Activated CD8-positive, alpha-beta memory T cell treated with anti-CD3 and anti-CD28 coated beads, Interleukin-2, amount 50 U/mL, for 24 hours (primary cell): ENCODE data around the gene FAIM2.

Experiments
- DNase-seq: peaks from one replicate; pipeline ENCODE4 v3.0.0-alpha.2; 2020; ENCODE audit errors: extremely low read depth

Gene FAIM2

GRCh38 chr12:49939707-49940106 lies 36.0 kb upstream of the FAIM2 start:
- no peak for DNase-seq

DNA sequence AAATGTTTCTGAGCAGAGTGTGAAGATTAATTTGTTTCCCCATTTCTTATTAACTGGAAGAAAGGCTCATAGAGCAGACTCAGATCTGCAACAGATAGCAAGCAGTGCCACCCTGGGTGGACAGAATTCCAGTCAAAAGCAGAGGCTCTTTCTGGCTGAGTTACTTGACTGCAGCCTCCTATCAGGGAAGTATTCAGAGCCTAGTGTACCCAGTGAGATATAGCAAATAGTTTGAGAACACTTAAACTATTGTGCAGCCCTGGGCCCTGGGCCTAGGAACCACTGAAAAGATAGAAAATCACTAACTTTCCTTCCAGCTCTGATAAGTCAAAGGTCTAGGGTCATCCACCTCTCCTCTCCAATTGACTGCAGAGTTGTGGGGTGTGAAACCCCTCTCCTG lies 35.6 kb upstream of the FAIM2 start:
- DNase-seq: no peak

DNA sequence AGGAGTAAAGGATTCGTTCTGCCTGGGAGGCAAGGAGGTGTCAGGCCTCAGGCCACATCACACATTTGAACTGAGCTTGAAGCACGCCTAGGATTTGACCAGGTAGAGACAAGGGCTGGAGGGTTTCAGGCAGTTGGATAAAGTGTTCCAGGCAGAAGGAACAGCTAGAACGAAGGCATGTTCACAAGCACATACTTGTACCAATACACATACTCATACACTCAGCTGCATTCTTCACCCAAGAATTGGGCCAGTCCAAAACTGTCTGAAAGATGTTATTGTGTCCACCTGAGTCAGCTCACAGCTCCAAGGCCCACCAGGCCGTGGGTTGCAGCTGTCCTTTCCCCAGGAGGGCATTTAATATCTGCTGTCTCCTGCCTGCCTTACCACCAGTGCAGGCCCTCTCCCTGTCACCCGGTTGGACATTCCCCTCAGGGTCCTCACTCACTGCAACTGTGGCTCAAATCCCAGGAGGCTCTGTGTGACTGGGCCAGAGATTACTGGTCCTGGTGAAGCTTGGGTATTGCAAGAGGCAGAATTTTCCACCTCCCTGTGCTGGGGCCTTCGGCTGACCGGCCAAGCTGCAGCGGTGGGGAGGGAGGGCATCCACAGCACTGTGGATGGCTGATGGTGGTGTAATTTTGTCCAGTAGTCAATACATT lies 34.1 kb upstream of the FAIM2 start:
- no peak for DNase-seq

- DNase-seq: no peak
Measured at GRCh38 chr12:49936925-49937324, 33.2 kb upstream of the FAIM2 start.

DNA sequence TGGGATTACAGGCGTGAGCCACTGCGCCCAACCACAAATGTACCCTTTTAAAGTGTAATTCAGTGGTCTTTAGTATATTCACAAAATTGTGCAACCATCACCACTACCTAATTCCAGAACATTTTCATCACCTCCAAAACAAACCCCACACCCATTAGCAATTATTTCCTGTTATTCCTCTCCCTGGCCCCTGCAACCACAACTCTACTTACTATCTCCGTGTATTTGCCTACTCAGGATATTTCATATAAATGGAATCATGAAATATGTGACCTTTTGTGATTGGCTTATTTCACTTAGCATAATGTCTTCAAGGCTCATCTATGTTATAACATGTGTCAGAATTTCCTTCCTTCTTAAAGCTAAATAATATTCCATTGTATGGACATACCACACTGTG lies 30.8 kb upstream of the FAIM2 start:
- no peak for DNase-seq

DNA sequence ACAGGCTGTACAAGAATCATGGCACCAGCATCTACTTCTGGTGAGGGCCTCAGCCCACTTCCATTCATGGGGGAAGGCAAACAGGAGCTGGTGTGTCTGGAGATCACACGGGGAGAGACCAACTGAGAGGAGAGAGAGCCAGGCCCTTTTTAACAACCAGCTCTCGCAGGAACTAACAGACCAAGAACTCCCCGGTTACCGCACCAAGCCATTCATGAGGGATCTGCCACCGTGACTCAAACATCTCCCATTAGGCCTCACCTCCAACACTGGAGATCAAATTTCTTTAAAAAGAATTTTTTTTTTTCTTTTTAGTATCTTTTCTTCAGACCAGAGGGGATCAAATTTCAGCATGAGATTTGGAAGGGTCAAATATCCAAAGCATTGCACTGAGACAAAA lies 30.1 kb upstream of the FAIM2 start:
- DNase-seq: no peak

- DNase-seq: no peak
Measured at GRCh38 chr12:49932533-49933130, 28.9 kb upstream of the FAIM2 start.

- DNase-seq: no peak
Measured at GRCh38 chr12:49932023-49932422, 28.3 kb upstream of the FAIM2 start.

DNA sequence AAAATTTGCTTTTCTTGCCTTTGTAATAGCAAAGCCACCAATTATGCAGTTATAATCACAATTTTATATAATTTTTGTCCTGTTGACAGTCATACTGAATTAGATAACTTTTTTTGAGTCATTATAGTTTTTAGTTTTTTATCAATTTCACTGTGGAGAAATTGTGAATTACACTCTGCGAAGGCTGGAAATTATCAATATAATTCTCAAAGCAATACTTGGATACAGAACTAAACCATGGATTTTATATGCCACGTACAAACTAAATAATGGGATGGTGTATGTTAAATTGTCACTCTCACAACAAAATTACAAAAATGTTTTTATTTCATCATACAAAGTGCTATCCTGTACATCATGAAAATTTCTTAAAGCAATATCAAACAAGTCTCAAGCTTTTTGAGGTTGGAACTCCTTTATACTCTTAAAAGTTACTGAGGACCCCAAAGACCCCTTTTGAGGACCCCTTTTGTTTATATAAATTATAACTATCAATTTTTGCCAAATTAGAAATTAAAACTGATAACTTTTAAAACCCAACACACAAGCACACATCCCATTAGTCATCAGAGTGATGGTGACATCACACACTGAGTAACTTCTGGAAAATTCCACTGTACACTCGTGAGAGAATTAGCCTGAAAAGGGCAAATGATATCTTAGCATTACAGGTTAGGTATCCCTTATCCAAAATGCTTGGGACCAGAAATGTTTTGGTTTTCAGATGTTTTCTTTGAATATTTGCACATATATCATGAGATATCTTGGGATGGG lies 27.0 kb upstream of the FAIM2 start:
- DNase-seq: no peak

GRCh38 chr12:49929581-49929980 lies 25.9 kb upstream of the FAIM2 start:
- no peak for DNase-seq

GRCh38 chr12:49928471-49928870 lies 24.8 kb upstream of the FAIM2 start:
- DNase-seq: no peak

GRCh38 chr12:49925433-49926204 lies 21.9 kb upstream of the FAIM2 start:
- DNase-seq: no peak

GRCh38 chr12:49924628-49925246 lies 21.0 kb upstream of the FAIM2 start:
- DNase-seq: no peak

DNA sequence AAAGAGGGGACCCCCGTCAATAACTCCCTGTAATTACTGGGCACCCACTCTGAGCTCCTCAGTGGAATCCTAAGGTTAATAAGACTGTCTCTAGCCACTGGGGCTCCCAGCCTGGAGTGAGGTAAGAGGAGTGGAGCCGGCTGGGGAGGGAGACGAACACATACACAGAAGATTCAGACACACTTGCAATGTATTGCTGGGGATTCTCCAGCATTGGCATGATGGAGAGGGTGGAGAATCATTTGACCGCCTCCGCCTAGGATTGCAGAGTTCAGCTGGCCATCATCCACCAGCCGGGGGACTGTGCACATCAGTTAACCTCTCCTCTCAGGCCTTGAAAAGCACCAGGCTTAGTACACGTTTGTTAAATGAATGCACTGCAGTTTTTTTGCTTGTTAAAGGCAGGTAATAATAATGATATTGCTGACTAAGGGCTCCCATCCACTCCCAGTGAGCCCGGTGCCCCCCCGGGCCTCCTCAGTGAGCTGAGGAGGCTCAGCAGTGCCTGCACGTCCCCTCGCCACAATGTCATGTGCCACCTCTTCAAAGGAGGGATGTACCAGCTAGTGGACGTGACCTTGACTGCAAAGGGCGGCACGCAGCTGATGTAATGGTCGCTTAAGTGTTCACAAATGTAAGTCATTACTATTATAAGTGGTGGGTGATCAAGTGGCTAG lies 20.3 kb upstream of the FAIM2 start:
- DNase-seq: no peak

DNA sequence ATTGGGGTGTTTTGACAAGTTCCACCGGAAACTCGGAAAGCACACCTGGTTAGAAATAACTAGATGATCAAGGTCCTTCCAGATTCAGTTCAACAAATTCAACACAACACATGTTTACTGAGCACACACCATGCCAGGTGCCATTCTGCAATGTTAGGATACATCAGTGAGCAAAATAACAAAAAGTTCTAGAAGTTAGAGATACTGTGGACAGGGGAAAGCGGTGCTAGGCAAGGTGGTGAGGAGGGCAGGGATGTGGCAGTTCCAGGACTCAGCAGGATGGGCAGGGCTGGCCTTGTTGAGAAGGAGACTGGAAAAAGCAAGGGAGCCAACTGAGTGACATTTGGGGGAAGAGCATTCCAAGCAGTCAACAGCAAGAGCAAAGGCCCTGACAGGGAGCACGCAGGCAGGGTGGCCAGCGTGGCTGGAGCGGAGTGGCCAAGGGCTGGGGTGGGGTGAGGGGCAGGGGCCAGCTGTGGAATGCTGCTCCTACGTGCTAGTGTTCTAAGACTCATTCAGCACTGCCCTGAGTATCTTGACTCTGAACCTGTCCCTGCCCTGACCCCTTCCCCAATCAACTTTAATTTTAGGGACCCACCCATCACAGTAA lies 19.4 kb upstream of the FAIM2 start:
- DNase-seq: no peak

DNA sequence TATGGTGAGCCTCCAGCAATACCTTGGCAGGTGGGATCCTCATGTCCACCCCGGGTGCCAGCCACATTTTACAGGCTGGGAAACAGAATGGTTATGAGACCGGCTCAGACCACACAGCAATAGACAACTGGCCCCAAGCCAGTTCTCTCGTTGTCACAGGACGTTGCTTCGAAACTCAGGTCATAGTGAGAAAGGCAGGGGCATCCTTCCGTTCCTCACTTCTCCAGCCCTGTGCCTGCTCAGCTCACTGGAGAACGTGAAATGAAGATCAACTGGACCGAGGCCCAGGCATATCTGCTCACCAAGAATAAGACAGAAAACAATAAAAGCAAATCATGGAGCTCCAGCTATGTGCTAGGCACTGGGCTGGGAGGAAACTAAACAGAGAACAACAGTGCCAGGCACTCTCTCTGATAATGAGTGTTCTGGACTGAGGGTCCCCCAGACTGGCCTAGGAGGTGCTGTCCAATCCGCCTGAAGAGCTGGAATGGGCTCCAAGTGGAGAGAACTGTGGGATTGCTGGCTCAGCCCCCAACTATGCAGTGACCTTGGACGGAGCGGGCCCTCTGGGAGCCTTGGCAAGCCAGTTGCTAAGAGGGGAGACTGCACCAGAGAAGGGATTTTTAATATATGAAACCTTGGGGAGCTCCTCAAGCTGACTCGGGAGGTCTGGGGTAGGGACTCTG lies 18.8 kb upstream of the FAIM2 start:
- no peak for DNase-seq

- no peak for DNase-seq
Measured at GRCh38 chr12:49921936-49922335, 18.2 kb upstream of the FAIM2 start.

GRCh38 chr12:49921299-49921698 lies 17.6 kb upstream of the FAIM2 start:
- no peak for DNase-seq

- DNase-seq: no peak
Measured at GRCh38 chr12:49920915-49921286, 17.2 kb upstream of the FAIM2 start.

- DNase-seq: no peak
Measured at GRCh38 chr12:49920241-49920914, 16.7 kb upstream of the FAIM2 start.
